ENCODE data around the gene KSR2. TPM values are rescaled to one million over a fixed set of nuclear protein-coding genes. Genes with fewer than 3 reads are reported as not detected.

Gene KSR2
- total RNA-seq, 1 donor from 2014 or later, result 1.4 TPM

DNA sequence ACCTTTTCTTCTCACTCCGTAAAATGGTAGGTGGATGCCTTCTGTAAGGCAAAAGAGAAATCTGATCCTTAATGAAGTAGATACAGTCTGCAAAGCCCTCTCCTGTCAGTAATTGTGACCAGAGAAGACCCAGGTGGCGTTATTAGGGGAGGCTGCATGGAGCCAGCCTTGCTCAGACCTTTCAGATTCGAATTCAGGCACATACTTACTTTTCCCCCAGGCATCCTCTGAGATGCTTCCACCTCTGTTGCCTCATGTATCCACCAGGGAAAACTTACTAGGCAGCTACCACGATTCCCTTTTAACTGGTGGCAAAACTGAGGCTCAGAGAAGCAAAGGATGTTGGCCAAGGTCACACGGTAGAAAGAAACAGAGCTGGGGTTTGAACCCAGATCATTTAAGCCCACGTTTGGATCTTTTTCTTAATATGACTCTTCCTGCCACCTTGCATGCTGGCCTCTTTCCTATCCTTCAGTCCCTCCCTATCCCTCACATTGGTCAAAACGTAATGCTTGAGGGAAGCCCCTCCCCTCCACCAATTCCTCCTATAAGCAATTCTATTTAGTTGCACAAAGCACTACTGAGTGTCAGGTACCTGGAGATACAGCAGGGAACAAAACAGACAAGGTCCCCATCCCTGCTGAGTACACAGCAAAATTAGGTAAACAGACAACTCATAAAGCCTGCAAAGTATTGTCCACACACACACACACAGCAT is 179.4 kb downstream of the KSR2 start:
- intact Hi-C loops (cut with DNase I), result no loop called here
- TF ChIP-seq, protein P1, sequence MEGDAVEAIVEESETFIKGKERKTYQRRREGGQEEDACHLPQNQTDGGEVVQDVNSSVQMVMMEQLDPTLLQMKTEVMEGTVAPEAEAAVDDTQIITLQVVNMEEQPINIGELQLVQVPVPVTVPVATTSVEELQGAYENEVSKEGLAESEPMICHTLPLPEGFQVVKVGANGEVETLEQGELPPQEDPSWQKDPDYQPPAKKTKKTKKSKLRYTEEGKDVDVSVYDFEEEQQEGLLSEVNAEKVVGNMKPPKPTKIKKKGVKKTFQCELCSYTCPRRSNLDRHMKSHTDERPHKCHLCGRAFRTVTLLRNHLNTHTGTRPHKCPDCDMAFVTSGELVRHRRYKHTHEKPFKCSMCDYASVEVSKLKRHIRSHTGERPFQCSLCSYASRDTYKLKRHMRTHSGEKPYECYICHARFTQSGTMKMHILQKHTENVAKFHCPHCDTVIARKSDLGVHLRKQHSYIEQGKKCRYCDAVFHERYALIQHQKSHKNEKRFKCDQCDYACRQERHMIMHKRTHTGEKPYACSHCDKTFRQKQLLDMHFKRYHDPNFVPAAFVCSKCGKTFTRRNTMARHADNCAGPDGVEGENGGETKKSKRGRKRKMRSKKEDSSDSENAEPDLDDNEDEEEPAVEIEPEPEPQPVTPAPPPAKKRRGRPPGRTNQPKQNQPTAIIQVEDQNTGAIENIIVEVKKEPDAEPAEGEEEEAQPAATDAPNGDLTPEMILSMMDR (IDR thresholded peaks at IDR 0.05), result no peak
- DNase-seq, result no peak
- Histone ChIP-seq H3K36me3 (no peaks in the 10 kb centered on the region), H3K4me1 (no peaks in the 10 kb centered on the region), H3K27ac (no peak overlapping the region), H3K27me3 (no peaks in the 10 kb centered on the region), H3K4me3 (no peak overlapping the region), H3K9me3 (no peaks in the 10 kb centered on the region)
- no peak for ATAC-seq

GRCh38 chr12:117778656-117779055 is 190.1 kb downstream of the KSR2 start:
- Histone ChIP-seq H3K4me3 (no peak overlapping the region), H3K27ac (no peak overlapping the region), H3K4me1 (no peaks in the 10 kb centered on the region), H3K9me3 (no peaks in the 10 kb centered on the region), H3K36me3 (no peaks in the 10 kb centered on the region), H3K27me3 (no peaks in the 10 kb centered on the region)
- intact Hi-C loops (cut with DNase I), result no loop called here
- DNase-seq (no peak), ATAC-seq (no peak)
- TF ChIP-seq, protein P1 (IDR thresholded peaks at IDR 0.05), result no peak

DNA sequence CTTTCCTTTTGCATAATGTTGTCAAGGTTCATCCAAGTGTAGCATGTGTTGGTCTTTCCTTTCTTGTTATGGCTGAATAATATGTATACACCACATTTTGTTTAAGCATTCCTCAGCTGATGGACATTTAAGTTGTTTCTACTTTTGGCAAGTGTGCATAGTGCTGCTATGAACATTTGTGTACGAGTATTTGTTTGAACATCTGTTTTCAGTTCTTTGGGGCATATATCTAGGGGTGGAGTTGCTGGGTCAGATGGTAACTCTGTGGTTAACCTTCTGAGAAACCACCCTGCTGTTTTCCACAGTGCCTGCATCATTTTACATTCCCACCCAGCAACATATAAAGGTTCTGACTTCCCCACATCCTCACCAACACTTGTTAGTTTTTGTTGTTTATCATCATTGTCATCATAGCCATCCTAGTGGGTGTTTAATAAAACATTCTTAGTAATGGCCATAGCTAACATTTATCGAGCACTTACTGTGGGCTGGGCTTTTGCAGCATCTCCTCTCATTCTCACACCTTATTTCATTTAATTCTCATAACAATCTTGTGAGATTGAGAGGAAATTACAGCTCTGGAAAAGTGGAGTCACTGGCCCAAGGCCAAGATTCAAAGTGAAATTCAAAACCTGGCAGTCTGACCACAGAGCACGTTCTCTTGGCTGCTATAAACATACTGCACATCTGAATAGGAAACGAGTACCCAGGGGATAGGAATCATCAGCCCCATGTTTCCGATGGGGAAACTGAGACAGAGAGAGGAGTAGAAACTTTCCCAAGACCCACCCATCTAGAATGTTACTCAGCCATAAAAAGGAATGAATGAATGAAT is 193.6 kb downstream of the KSR2 start:
- H3K27me3 ChIP-seq, result no peaks in the 10 kb centered on the region
- intact Hi-C loops (cut with DNase I), result no loop called here
- DNase-seq, result no peak
- H3K4me1 ChIP-seq, result no peaks in the 10 kb centered on the region
- H3K36me3 ChIP-seq, result no peaks in the 10 kb centered on the region
- H3K4me3 ChIP-seq, result no peak overlapping the region
- no peak for ATAC-seq
- H3K27ac ChIP-seq, result no peak overlapping the region
- TF ChIP-seq, protein P1 (IDR thresholded peaks at IDR 0.05), result no peak
- H3K9me3 ChIP-seq, result no peaks in the 10 kb centered on the region

DNA sequence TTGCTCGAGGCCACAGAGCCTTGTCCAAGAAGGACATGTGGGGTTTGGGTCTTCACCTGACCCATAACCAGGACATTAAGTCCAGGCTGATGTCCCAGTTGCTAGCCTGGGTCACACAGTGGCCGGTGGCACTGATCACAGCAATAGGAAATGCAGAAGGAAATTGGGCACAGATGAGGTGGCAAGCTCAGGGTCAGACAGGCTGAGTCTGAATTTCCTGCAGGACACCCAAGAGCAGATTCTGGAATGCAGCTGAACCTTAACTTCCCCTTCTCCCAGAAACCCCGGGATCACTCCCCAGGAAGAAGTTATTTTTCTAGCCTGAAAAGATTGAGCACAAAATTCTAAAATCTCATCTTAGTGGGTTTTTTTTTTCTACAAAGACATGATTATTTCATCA is 199.9 kb downstream of the KSR2 start:
- Histone ChIP-seq H3K4me1 (no peaks in the 10 kb centered on the region), H3K9me3 (no peaks in the 10 kb centered on the region), H3K27ac (no peak overlapping the region), H3K36me3 (no peaks in the 10 kb centered on the region), H3K4me3 (no peak overlapping the region), H3K27me3 (no peaks in the 10 kb centered on the region)
- intact Hi-C loops (cut with DNase I), result no loop called here
- ATAC-seq (no peak), DNase-seq (no peak)
- TF ChIP-seq, protein P1 (IDR thresholded peaks at IDR 0.05), result no peak

- Histone ChIP-seq H3K27me3 (no peaks in the 10 kb centered on the region), H3K4me1 (no peaks in the 10 kb centered on the region), H3K27ac (no peak overlapping the region), H3K9me3 (no peaks in the 10 kb centered on the region), H3K36me3 (no peaks in the 10 kb centered on the region), H3K4me3 (no peak overlapping the region)
- TF ChIP-seq, protein P1 (IDR thresholded peaks at IDR 0.05), result no peak
- DNase-seq, result no peak
- ATAC-seq, result no peak
- intact Hi-C loops (cut with DNase I), result no loop called here
Measured at GRCh38 chr12:117766008-117766407, 202.8 kb downstream of the KSR2 start.

Measured in upper lobe of right lung (tissue), 1 donor.